ENCODE results near the gene NUP153.

NUP153 gene

GRCh38 chr6:17629824-17630510 is 76.8 kb downstream of the NUP153 start:
- no peaks in the 10 kb centered on the region for H3K27me3 ChIP-seq (replicated peaks; ENCODE audit: control insufficient read depth, insufficient read depth, low read length)
- peak; percentile 8 for DNase-seq (ENCODE audit: low read depth)
- H3K36me3 ChIP-seq (ENCODE audit: control insufficient read depth, insufficient read depth, low read length, severe bottlenecking): peaks cover 68% of the 10 kb centered on the region
- H3K9ac ChIP-seq (ENCODE audit: low read length): no peak overlapping the region
- H3K9me3 ChIP-seq (ENCODE audit: control insufficient read depth, low read length): no peaks in the 10 kb centered on the region
- peaks cover 10% of the 10 kb centered on the region for H3K4me1 ChIP-seq (ENCODE audit: control insufficient read depth, insufficient read depth, low read length)
- H3K4me3 ChIP-seq (ENCODE audit: low read length): no peak overlapping the region

GRCh38 chr6:17628873-17629272 is 77.9 kb downstream of the NUP153 start:
- DNase-seq (ENCODE audit: low read depth): no peak
- H3K36me3 ChIP-seq (ENCODE audit: control insufficient read depth, insufficient read depth, low read length, severe bottlenecking): peaks cover 79% of the 10 kb centered on the region

GRCh38 chr6:17624396-17624795 is 82.3 kb downstream of the NUP153 start:
- H3K36me3 ChIP-seq (ENCODE audit: control insufficient read depth, insufficient read depth, low read length, severe bottlenecking): peaks cover 84% of the 10 kb centered on the region
- no peaks in the 10 kb centered on the region for H3K27me3 ChIP-seq (replicated peaks; ENCODE audit: control insufficient read depth, insufficient read depth, low read length)
- no peak overlapping the region for H3K4me3 ChIP-seq (ENCODE audit: low read length)
- no peaks in the 10 kb centered on the region for H3K9me3 ChIP-seq (ENCODE audit: control insufficient read depth, low read length)
- H3K4me1 ChIP-seq (ENCODE audit: control insufficient read depth, insufficient read depth, low read length): no peaks in the 10 kb centered on the region
- no peak overlapping the region for H3K9ac ChIP-seq (ENCODE audit: low read length)
- DNase-seq (ENCODE audit: low read depth): no peak

More at GRCh38 chr6:17628873-17629272, 77.9 kb downstream of the NUP153 start:
- no peaks in the 10 kb centered on the region for H3K9me3 ChIP-seq (ENCODE audit: control insufficient read depth, low read length)
- no peaks in the 10 kb centered on the region for H3K27me3 ChIP-seq (replicated peaks; ENCODE audit: control insufficient read depth, insufficient read depth, low read length)
- no peak overlapping the region for H3K9ac ChIP-seq (ENCODE audit: low read length)
- no peak overlapping the region for H3K4me3 ChIP-seq (ENCODE audit: low read length)
- H3K4me1 ChIP-seq (ENCODE audit: control insufficient read depth, insufficient read depth, low read length): peaks cover 10% of the 10 kb centered on the region

GRCh38 chr6:17622144-17622543 is 84.6 kb downstream of the NUP153 start:
- Histone ChIP-seq H3K9me3 (ENCODE audit: control insufficient read depth, low read length) (no peaks in the 10 kb centered on the region), H3K9ac (ENCODE audit: low read length) (no peak overlapping the region), H3K4me3 (ENCODE audit: low read length) (no peak overlapping the region), H3K4me1 (ENCODE audit: control insufficient read depth, insufficient read depth, low read length) (no peaks in the 10 kb centered on the region), H3K27me3 (replicated peaks; ENCODE audit: control insufficient read depth, insufficient read depth, low read length) (no peaks in the 10 kb centered on the region), H3K36me3 (ENCODE audit: control insufficient read depth, insufficient read depth, low read length, severe bottlenecking) (peaks cover 75% of the 10 kb centered on the region)
- DNase-seq (ENCODE audit: low read depth): no peak

- no peaks in the 10 kb centered on the region for H3K4me1 ChIP-seq (ENCODE audit: control insufficient read depth, insufficient read depth, low read length)
- H3K27me3 ChIP-seq (replicated peaks; ENCODE audit: control insufficient read depth, insufficient read depth, low read length): no peaks in the 10 kb centered on the region
- H3K36me3 ChIP-seq (ENCODE audit: control insufficient read depth, insufficient read depth, low read length, severe bottlenecking): peaks cover 70% of the 10 kb centered on the region
- no peak overlapping the region for H3K4me3 ChIP-seq (ENCODE audit: low read length)
- H3K9ac ChIP-seq (ENCODE audit: low read length): no peak overlapping the region
- no peak for DNase-seq (ENCODE audit: low read depth)
- no peaks in the 10 kb centered on the region for H3K9me3 ChIP-seq (ENCODE audit: control insufficient read depth, low read length)
Measured at GRCh38 chr6:17621003-17621402, 85.7 kb downstream of the NUP153 start.

GRCh38 chr6:17615794-17616193 is 90.9 kb downstream of the NUP153 start:
- Histone ChIP-seq H3K4me3 (ENCODE audit: low read length) (no peak overlapping the region), H3K9me3 (ENCODE audit: control insufficient read depth, low read length) (no peaks in the 10 kb centered on the region), H3K27me3 (replicated peaks; ENCODE audit: control insufficient read depth, insufficient read depth, low read length) (no peaks in the 10 kb centered on the region), H3K36me3 (ENCODE audit: control insufficient read depth, insufficient read depth, low read length, severe bottlenecking) (peaks cover 38% of the 10 kb centered on the region), H3K9ac (ENCODE audit: low read length) (no peak overlapping the region), H3K4me1 (ENCODE audit: control insufficient read depth, insufficient read depth, low read length) (peaks cover 4% of the 10 kb centered on the region)
- DNase-seq (ENCODE audit: low read depth): no peak

- Histone ChIP-seq H3K4me3 (ENCODE audit: low read length) (no peak overlapping the region), H3K36me3 (ENCODE audit: control insufficient read depth, insufficient read depth, low read length, severe bottlenecking) (peaks cover 42% of the 10 kb centered on the region), H3K9me3 (ENCODE audit: control insufficient read depth, low read length) (no peaks in the 10 kb centered on the region), H3K4me1 (ENCODE audit: control insufficient read depth, insufficient read depth, low read length) (peaks cover 10% of the 10 kb centered on the region), H3K27me3 (replicated peaks; ENCODE audit: control insufficient read depth, insufficient read depth, low read length) (no peaks in the 10 kb centered on the region), H3K9ac (ENCODE audit: low read length) (no peak overlapping the region)
- DNase-seq (ENCODE audit: low read depth): no peak
Measured at GRCh38 chr6:17612048-17612447, 94.7 kb downstream of the NUP153 start.

GRCh38 chr6:17610835-17611234 is 95.9 kb downstream of the NUP153 start:
- no peaks in the 10 kb centered on the region for H3K9me3 ChIP-seq (ENCODE audit: control insufficient read depth, low read length)
- peaks cover 10% of the 10 kb centered on the region for H3K4me1 ChIP-seq (ENCODE audit: control insufficient read depth, insufficient read depth, low read length)
- H3K9ac ChIP-seq (ENCODE audit: low read length): no peak overlapping the region
- no peak overlapping the region for H3K4me3 ChIP-seq (ENCODE audit: low read length)
- no peak for DNase-seq (ENCODE audit: low read depth)
- H3K36me3 ChIP-seq (ENCODE audit: control insufficient read depth, insufficient read depth, low read length, severe bottlenecking): peaks cover 43% of the 10 kb centered on the region
- H3K27me3 ChIP-seq (replicated peaks; ENCODE audit: control insufficient read depth, insufficient read depth, low read length): no peaks in the 10 kb centered on the region

- DNase-seq (ENCODE audit: low read depth): no peak
- H3K9ac ChIP-seq (ENCODE audit: low read length): no peak overlapping the region
- H3K4me1 ChIP-seq (ENCODE audit: control insufficient read depth, insufficient read depth, low read length): peaks cover 24% of the 10 kb centered on the region
- H3K4me3 ChIP-seq (ENCODE audit: low read length): no peak overlapping the region
- no peaks in the 10 kb centered on the region for H3K9me3 ChIP-seq (ENCODE audit: control insufficient read depth, low read length)
- H3K36me3 ChIP-seq (ENCODE audit: control insufficient read depth, insufficient read depth, low read length, severe bottlenecking): peaks cover 55% of the 10 kb centered on the region
- H3K27me3 ChIP-seq (replicated peaks; ENCODE audit: control insufficient read depth, insufficient read depth, low read length): no peaks in the 10 kb centered on the region
Measured at GRCh38 chr6:17606606-17607005, 100.1 kb downstream of the NUP153 start.

- H3K27me3 ChIP-seq (replicated peaks; ENCODE audit: control insufficient read depth, insufficient read depth, low read length): no peaks in the 10 kb centered on the region
- no peaks in the 10 kb centered on the region for H3K9me3 ChIP-seq (ENCODE audit: control insufficient read depth, low read length)
- no peak for DNase-seq (ENCODE audit: low read depth)
- H3K36me3 ChIP-seq (ENCODE audit: control insufficient read depth, insufficient read depth, low read length, severe bottlenecking): peaks cover 37% of the 10 kb centered on the region
- peaks cover 18% of the 10 kb centered on the region for H3K4me1 ChIP-seq (ENCODE audit: control insufficient read depth, insufficient read depth, low read length)
- no peak overlapping the region for H3K9ac ChIP-seq (ENCODE audit: low read length)
- H3K4me3 ChIP-seq (ENCODE audit: low read length): no peak overlapping the region
Measured at GRCh38 chr6:17602888-17603287, 103.8 kb downstream of the NUP153 start.

GRCh38 chr6:17601386-17601703 is 105.4 kb downstream of the NUP153 start:
- DNase-seq (ENCODE audit: low read depth): peak; percentile 30
- Histone ChIP-seq H3K9me3 (ENCODE audit: control insufficient read depth, low read length) (no peaks in the 10 kb centered on the region), H3K9ac (ENCODE audit: low read length) (peak overlapping the region; percentile 83), H3K4me3 (ENCODE audit: low read length) (peak overlapping the region; percentile 85), H3K36me3 (ENCODE audit: control insufficient read depth, insufficient read depth, low read length, severe bottlenecking) (peaks cover 26% of the 10 kb centered on the region), H3K27me3 (replicated peaks; ENCODE audit: control insufficient read depth, insufficient read depth, low read length) (no peaks in the 10 kb centered on the region), H3K4me1 (ENCODE audit: control insufficient read depth, insufficient read depth, low read length) (peaks cover 18% of the 10 kb centered on the region)
